ENCODE measurements around the gene CCDC178. TPM values are rescaled to one million over a fixed set of nuclear protein-coding genes. Genes with fewer than 3 reads are reported as not detected.
"Not testable (repeated sequence)": the region's sequence is repeated elsewhere in the genome, so short reads cannot be mapped to it uniquely, and the experiment has no call there.

The CCDC178 gene
- polyA plus RNA-seq, 1 donor = 0.36 TPM

DNA sequence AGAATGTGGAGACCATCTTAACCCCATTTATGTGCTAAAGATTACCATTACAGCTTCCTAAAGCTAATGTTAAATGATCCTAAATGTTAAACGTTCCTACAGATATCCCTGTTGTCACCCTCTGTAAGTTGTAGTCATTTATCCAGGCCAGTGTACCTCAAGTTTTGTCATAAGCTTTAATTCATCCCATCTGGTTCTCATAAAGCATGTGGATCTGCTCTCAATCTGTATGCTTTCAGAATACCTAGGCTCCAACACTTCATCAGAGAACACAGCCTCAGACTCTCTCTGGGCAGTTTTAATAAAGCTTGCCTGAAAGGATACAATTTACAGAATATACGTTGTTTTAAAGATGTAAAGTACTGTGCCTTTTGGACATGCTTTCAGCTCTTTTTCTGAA, 4.2 kb upstream of the CCDC178 start:
- H3K36me3 ChIP-seq (ENCODE audit: control insufficient read depth, insufficient read depth, low read length) = no peaks in the 10 kb centered on the region
- H3K4me1 ChIP-seq (ENCODE audit: control insufficient read depth, insufficient read depth, low read length) = peaks cover 2% of the 10 kb centered on the region
- no peak for DNase-seq
- no peaks in the 10 kb centered on the region for H3K9me3 ChIP-seq (ENCODE audit: control insufficient read depth, low read depth, low read length)
- H3K27me3 ChIP-seq (ENCODE audit: control insufficient read depth, insufficient read depth, low read length) = peaks cover 9% of the 10 kb centered on the region
- WGBS (ENCODE audit: insufficient coverage, low lambda C conversion rate) = no CpG with 5 or more reads among the region's 2 CpGs
- H3K27ac ChIP-seq (ENCODE audit: low read length) = no peak overlapping the region
- no peak overlapping the region for H3K4me3 ChIP-seq (ENCODE audit: low read length)

DNA sequence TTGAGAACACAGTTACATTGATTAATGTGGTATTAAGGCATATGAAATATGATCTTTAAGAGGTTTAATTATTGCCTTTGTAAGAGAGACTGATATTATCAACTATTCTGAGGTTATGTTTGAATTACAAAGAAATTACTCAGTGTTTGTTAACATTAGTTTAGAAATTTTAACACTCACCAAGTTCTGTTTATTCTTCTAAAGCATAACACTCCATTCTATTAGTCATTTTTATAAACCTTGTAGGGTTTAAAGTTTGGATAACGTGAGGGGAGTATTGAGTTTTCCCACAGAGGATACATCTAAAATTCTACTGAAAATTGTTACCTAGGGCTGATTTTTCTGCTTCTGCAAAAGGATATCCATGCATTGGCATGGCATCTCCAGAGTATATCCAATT, 7.7 kb downstream of the CCDC178 start:
- WGBS (ENCODE audit: insufficient coverage, low lambda C conversion rate) = no CpG with 5 or more reads among the region's 1 CpG
- Histone ChIP-seq H3K4me3 (ENCODE audit: low read length) (no peak overlapping the region), H3K36me3 (ENCODE audit: control insufficient read depth, insufficient read depth, low read length) (no peaks in the 10 kb centered on the region), H3K9me3 (ENCODE audit: control insufficient read depth, low read depth, low read length) (no peaks in the 10 kb centered on the region), H3K27ac (ENCODE audit: low read length) (no peak overlapping the region), H3K4me1 (ENCODE audit: control insufficient read depth, insufficient read depth, low read length) (no peaks in the 10 kb centered on the region), H3K27me3 (ENCODE audit: control insufficient read depth, insufficient read depth, low read length) (peaks cover 2% of the 10 kb centered on the region)
- DNase-seq = no peak

- no peak overlapping the region for H3K4me3 ChIP-seq (ENCODE audit: low read length)
- no peaks in the 10 kb centered on the region for H3K4me1 ChIP-seq (ENCODE audit: control insufficient read depth, insufficient read depth, low read length)
- peaks cover 3% of the 10 kb centered on the region for H3K27me3 ChIP-seq (ENCODE audit: control insufficient read depth, insufficient read depth, low read length)
- no peak for DNase-seq
- H3K27ac ChIP-seq (ENCODE audit: low read length) = no peak overlapping the region
- H3K9me3 ChIP-seq (ENCODE audit: control insufficient read depth, low read depth, low read length) = no peaks in the 10 kb centered on the region
- no peaks in the 10 kb centered on the region for H3K36me3 ChIP-seq (ENCODE audit: control insufficient read depth, insufficient read depth, low read length)
- 100% methylated on average over 1 of the region's 2 CpGs for WGBS (ENCODE audit: insufficient coverage, low lambda C conversion rate)
These were observed 13.0 kb downstream of the CCDC178 start for GRCh38 chr18:33427549-33427948.

- H3K27ac ChIP-seq (ENCODE audit: low read length) = no peak overlapping the region
- peak in 1 of 2 donors; percentile 2 for DNase-seq
- no peaks in the 10 kb centered on the region for H3K4me1 ChIP-seq (ENCODE audit: control insufficient read depth, insufficient read depth, low read length)
- WGBS (ENCODE audit: insufficient coverage, low lambda C conversion rate) = 68% methylated on average over 4 of the region's 14 CpGs
- no peak overlapping the region for H3K4me3 ChIP-seq (ENCODE audit: low read length)
- H3K9me3 ChIP-seq (ENCODE audit: control insufficient read depth, low read depth, low read length) = no peaks in the 10 kb centered on the region
- no peaks in the 10 kb centered on the region for H3K36me3 ChIP-seq (ENCODE audit: control insufficient read depth, insufficient read depth, low read length)
- peaks cover 2% of the 10 kb centered on the region for H3K27me3 ChIP-seq (ENCODE audit: control insufficient read depth, insufficient read depth, low read length)
These were observed 16.1 kb downstream of the CCDC178 start for GRCh38 chr18:33424266-33424946.

- no peak for DNase-seq
- H3K4me3 ChIP-seq (ENCODE audit: low read length) = no peak overlapping the region
- H3K4me1 ChIP-seq (ENCODE audit: control insufficient read depth, insufficient read depth, low read length) = no peaks in the 10 kb centered on the region
- H3K36me3 ChIP-seq (ENCODE audit: control insufficient read depth, insufficient read depth, low read length) = no peaks in the 10 kb centered on the region
- H3K9me3 ChIP-seq (ENCODE audit: control insufficient read depth, low read depth, low read length) = no peaks in the 10 kb centered on the region
- H3K27me3 ChIP-seq (ENCODE audit: control insufficient read depth, insufficient read depth, low read length) = peaks cover 2% of the 10 kb centered on the region
- 33% methylated on average over 1 of the region's 1 CpG for WGBS (ENCODE audit: insufficient coverage, low lambda C conversion rate)
- H3K27ac ChIP-seq (ENCODE audit: low read length) = no peak overlapping the region
These were observed 19.3 kb downstream of the CCDC178 start for GRCh38 chr18:33421225-33421624.

- no peaks in the 10 kb centered on the region for H3K27me3 ChIP-seq (ENCODE audit: control insufficient read depth, insufficient read depth, low read length)
- no peak overlapping the region for H3K4me3 ChIP-seq (ENCODE audit: low read length)
- H3K4me1 ChIP-seq (ENCODE audit: control insufficient read depth, insufficient read depth, low read length) = no peaks in the 10 kb centered on the region
- H3K9me3 ChIP-seq (ENCODE audit: control insufficient read depth, low read depth, low read length) = no peaks in the 10 kb centered on the region
- DNase-seq = no peak
- H3K27ac ChIP-seq (ENCODE audit: low read length) = no peak overlapping the region
- H3K36me3 ChIP-seq (ENCODE audit: control insufficient read depth, insufficient read depth, low read length) = no peaks in the 10 kb centered on the region
These were observed 36.2 kb downstream of the CCDC178 start for GRCh38 chr18:33404244-33404873.

- H3K9me3 ChIP-seq (ENCODE audit: control insufficient read depth, low read depth, low read length); H3K27me3 ChIP-seq (ENCODE audit: control insufficient read depth, insufficient read depth, low read length); H3K27ac ChIP-seq (ENCODE audit: low read length); H3K4me1 ChIP-seq (ENCODE audit: control insufficient read depth, insufficient read depth, low read length); H3K36me3 ChIP-seq (ENCODE audit: control insufficient read depth, insufficient read depth, low read length); DNase-seq; H3K4me3 ChIP-seq (ENCODE audit: low read length): not testable (repeated sequence)
- WGBS (ENCODE audit: insufficient coverage, low lambda C conversion rate) = no CpG with 5 or more reads among the region's 8 CpGs
These were observed 41.6 kb downstream of the CCDC178 start for GRCh38 chr18:33398939-33399338.

DNA sequence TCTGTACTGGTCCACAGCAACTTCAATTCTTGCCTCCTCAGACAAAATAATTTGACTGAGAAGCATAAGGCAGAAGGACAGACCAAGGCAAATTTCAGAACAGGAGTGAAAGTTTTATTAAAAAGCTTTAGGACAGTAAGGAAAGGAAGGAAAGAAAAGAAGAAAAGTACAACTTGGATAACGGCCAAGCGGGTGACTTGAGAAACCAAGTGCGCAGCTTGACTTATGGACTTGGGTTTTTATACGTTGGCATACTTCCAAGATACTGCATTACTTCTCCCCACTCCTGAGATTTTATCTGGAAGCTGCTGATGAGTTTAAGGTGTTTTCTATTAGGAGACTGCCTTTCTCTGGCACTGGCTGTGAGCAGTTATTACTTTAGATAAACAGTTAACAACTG, 64.7 kb downstream of the CCDC178 start:
- H3K27me3 ChIP-seq (ENCODE audit: control insufficient read depth, insufficient read depth, low read length) = no peaks in the 10 kb centered on the region
- no peak overlapping the region for H3K27ac ChIP-seq (ENCODE audit: low read length)
- H3K9me3 ChIP-seq (ENCODE audit: control insufficient read depth, low read depth, low read length) = no peaks in the 10 kb centered on the region
- H3K4me3 ChIP-seq (ENCODE audit: low read length) = no peak overlapping the region
- H3K36me3 ChIP-seq (ENCODE audit: control insufficient read depth, insufficient read depth, low read length) = no peaks in the 10 kb centered on the region
- no CpG with 5 or more reads among the region's 4 CpGs for WGBS (ENCODE audit: insufficient coverage, low lambda C conversion rate)
- H3K4me1 ChIP-seq (ENCODE audit: control insufficient read depth, insufficient read depth, low read length) = no peaks in the 10 kb centered on the region
- DNase-seq = no peak

- DNase-seq = no peak
- WGBS (ENCODE audit: insufficient coverage, low lambda C conversion rate) = no CpG with 5 or more reads among the region's 3 CpGs
- Histone ChIP-seq H3K27me3 (ENCODE audit: control insufficient read depth, insufficient read depth, low read length) (no peaks in the 10 kb centered on the region), H3K36me3 (ENCODE audit: control insufficient read depth, insufficient read depth, low read length) (no peaks in the 10 kb centered on the region), H3K9me3 (ENCODE audit: control insufficient read depth, low read depth, low read length) (no peaks in the 10 kb centered on the region), H3K27ac (ENCODE audit: low read length) (no peak overlapping the region), H3K4me1 (ENCODE audit: control insufficient read depth, insufficient read depth, low read length) (no peaks in the 10 kb centered on the region), H3K4me3 (ENCODE audit: low read length) (no peak overlapping the region)
These were observed 68.1 kb downstream of the CCDC178 start for GRCh38 chr18:33372442-33372841.

DNA sequence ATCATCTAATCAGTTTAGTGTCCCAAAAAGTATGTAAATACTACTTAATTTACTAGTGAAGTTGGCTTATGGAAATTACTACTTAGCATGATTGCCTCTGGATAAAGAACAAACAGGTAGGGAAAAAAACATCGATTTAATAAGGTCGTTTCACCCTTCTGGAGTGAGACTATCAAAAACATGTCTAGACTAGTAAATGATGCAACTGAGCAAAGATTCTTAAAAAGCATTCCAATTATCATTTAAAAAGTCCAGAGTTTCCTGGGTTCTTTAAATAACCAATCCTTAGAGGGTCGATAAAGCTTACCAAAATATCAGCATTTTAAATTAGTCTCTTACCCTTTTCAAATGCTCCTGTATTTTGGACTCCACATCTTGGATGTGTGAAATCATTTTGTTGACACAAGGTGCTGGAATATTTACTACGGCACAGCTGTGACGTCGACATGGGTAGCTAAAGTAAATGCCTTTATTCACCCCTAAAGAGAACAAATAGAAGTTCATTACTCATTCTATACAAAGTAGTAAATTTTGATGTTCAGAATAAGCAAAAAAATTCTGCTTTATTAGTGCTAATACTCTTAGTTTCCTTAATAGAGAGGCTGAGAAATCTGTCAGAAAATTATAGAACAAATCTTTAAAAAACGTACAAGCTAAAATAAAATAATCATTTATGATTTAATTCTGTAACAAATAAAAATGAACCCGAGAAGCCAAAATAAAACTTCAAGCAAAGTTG, 70.6 kb downstream of the CCDC178 start:
- no peaks in the 10 kb centered on the region for H3K27me3 ChIP-seq (ENCODE audit: control insufficient read depth, insufficient read depth, low read length)
- H3K4me3 ChIP-seq (ENCODE audit: low read length) = no peak overlapping the region
- 89% methylated on average over 4 of the region's 8 CpGs for WGBS (ENCODE audit: insufficient coverage, low lambda C conversion rate)
- no peaks in the 10 kb centered on the region for H3K9me3 ChIP-seq (ENCODE audit: control insufficient read depth, low read depth, low read length)
- no peak overlapping the region for H3K27ac ChIP-seq (ENCODE audit: low read length)
- no peaks in the 10 kb centered on the region for H3K36me3 ChIP-seq (ENCODE audit: control insufficient read depth, insufficient read depth, low read length)
- no peaks in the 10 kb centered on the region for H3K4me1 ChIP-seq (ENCODE audit: control insufficient read depth, insufficient read depth, low read length)
- DNase-seq = no peak
